SK-N-SH (cell line): Measurements from ENCODE around the gene EDEM2. TPM values are rescaled to one million over a fixed set of nuclear protein-coding genes. Genes with fewer than 3 reads are reported as not detected.
"Not testable (repeated sequence)": the region's sequence is repeated elsewhere in the genome, so short reads cannot be mapped to it uniquely, and the experiment has no call there.

ENCODE experiments used
- CTCF ChIA-PET: fragments of 300-600, 350-600 bp; formaldehyde crosslinking; extraction: SDS; loops from one replicate; lab custom pipeline; 2021; lab: Yijun Ruan, JAX
- POLR2A ChIA-PET: fragments of 350-600 bp; sonication (Branson Sonifier 250); formaldehyde crosslinking; extraction: SDS; loops from one replicate; lab custom pipeline; 2020; ENCODE audit warnings: antibody characterized with exemption, inconsistent platforms; lab: Yijun Ruan, JAX
- DNase-seq: peaks from one replicate; pipeline ENCODE4 v3.0.0; 2012
- H2AFZ ChIP-seq: fragments of 200-600 bp; sonication (generic); 2 replicates; pipeline ENCODE4 v1.8.1; 2016; ENCODE audit warnings: antibody characterized with exemption, mild to moderate bottlenecking, low read depth
- H3F3A ChIP-seq: fragments of 200-600 bp; sonication (generic); replicated peaks from 2 replicates; pipeline ENCODE3; 2016; ENCODE audit warnings: antibody characterized with exemption, mild to moderate bottlenecking; ENCODE audit not compliant: insufficient read depth
- H3K27ac ChIP-seq, 2 experiments: fragments of 200-500 bp in 1 of 2; fragments of 200-600 bp in 1 of 2; sonication (Bioruptor generic) in 1 of 2; sonication (generic), shearing (Covaris generic) in 1 of 2; 2 replicates each; pipeline versions ENCODE4 v1.5.1 to v1.6.1; 2014 to 2016; ENCODE audit warnings: low read depth in 2 of 2, inconsistent platforms in 1 of 2, low read length in 1 of 2, mild to moderate bottlenecking in 1 of 2, mixed read lengths in 1 of 2
- H3K27me3 ChIP-seq: fragments of 200-600 bp; sonication (generic), shearing (Covaris generic); 2 replicates; pipeline ENCODE4 v1.6.1; 2016; ENCODE audit warnings: mixed run types; ENCODE audit not compliant: insufficient read depth
- H3K36me3 ChIP-seq, 2 experiments: fragments of 200-500 bp in 1 of 2; fragments of 200-600 bp in 1 of 2; sonication (Bioruptor generic) in 1 of 2; sonication (generic) in 1 of 2; replicated peaks in 1 of 2; 2 replicates each; pipeline versions ENCODE3 to v1.5.1; 2014 to 2016; ENCODE audit warnings: low read length in 1 of 2, mild to moderate bottlenecking in 1 of 2; ENCODE audit not compliant: insufficient read depth in 2 of 2, control insufficient read depth in 1 of 2
- H3K4me1 ChIP-seq, 2 experiments: fragments of 200-500 bp in 1 of 2; fragments of 200-600 bp in 1 of 2; sonication (Bioruptor generic) in 1 of 2; sonication (generic), shearing (Covaris generic) in 1 of 2; 2 replicates each; pipeline versions ENCODE4 v1.5.1 to v1.6.1; 2014 to 2016; ENCODE audit warnings: low read depth in 1 of 2, low read length in 1 of 2, mixed run types in 1 of 2; ENCODE audit not compliant: insufficient read depth in 2 of 2, control insufficient read depth in 1 of 2
- H3K4me2 ChIP-seq: fragments of 200-600 bp; sonication (generic), shearing (Covaris generic); 2 replicates; pipeline ENCODE4 v1.6.1; 2017; ENCODE audit warnings: mixed run types
- H3K4me3 ChIP-seq, 2 experiments: fragments of 200-500 bp in 1 of 2; fragments of 200-600 bp in 1 of 2; sonication (Bioruptor generic) in 1 of 2; sonication (generic), shearing (Covaris generic) in 1 of 2; 2 replicates each; pipeline versions ENCODE4 v1.5.1 to v1.8.1; 2014 to 2016; ENCODE audit warnings: low read depth in 2 of 2, inconsistent platforms in 1 of 2, low read length in 1 of 2, mild to moderate bottlenecking in 1 of 2, mixed read lengths in 1 of 2, moderate library complexity in 1 of 2
- H3K79me2 ChIP-seq: fragments of 200-600 bp; sonication (generic); 2 replicates; pipeline ENCODE4 v1.8.1; 2017; ENCODE audit warnings: mild to moderate bottlenecking; ENCODE audit not compliant: insufficient read depth
- H3K9ac ChIP-seq: fragments of 200-600 bp; sonication (generic); 2 replicates; pipeline ENCODE4 v1.6.1; 2017; ENCODE audit warnings: mixed run types
- H3K9me2 ChIP-seq: fragments of 200-600 bp; sonication (generic); 2 replicates; pipeline ENCODE4 v1.6.1; 2017; ENCODE audit warnings: mixed run types
- H3K9me3 ChIP-seq: fragments of 200-600 bp; sonication (generic); 2 replicates; pipeline ENCODE4 v1.6.1; 2017; ENCODE audit warnings: mixed run types, mild to moderate bottlenecking, moderate library complexity
- H4K20me1 ChIP-seq: fragments of 200-600 bp; sonication (generic); 2 replicates; pipeline ENCODE4 v1.6.1; 2017; ENCODE audit warnings: mild to moderate bottlenecking, mixed run types; ENCODE audit not compliant: insufficient read depth
- REST ChIP-seq: IDR thresholded peaks from 2 replicates; pipeline ENCODE4 v1.6.1; 2012; ENCODE audit warnings: mild to moderate bottlenecking, low read depth, low read length, moderate library complexity
- SMC3 ChIP-seq: IDR thresholded peaks from 2 replicates; pipeline ENCODE4 v1.6.1; 2012; ENCODE audit warnings: low read depth, low read length, improper control_type of control experiment
- USF1 ChIP-seq: IDR thresholded peaks from 2 replicates; pipeline ENCODE4 v1.4.0; 2012; ENCODE audit warnings: low read depth, borderline replicate concordance
- WGBS: methylation state at CpG from one replicate; pipeline ENCODE4 v1.1.6; 2017; ENCODE audit warnings: low lambda C conversion rate; 5-methylcytosine and 5-hydroxymethylcytosine counted together
- polyA plus RNA-seq, 3 experiments: library from polyadenylated mRNA; depleted of rRNA; stranded (reverse); fragments of >200 nt; gene quantifications; 2 replicates each; pipeline ENCODE4 v1.2.3, GENCODE V29; 2012

EDEM2 gene
- polyA plus RNA-seq, 1 of the 3 experiments (the other 2 are of a cell fraction) = 34.3 TPM

GRCh38 chr20:35147575-35148071 is 487 bp upstream of the EDEM2 start:
- H3K36me3 ChIP-seq, H4K20me1 ChIP-seq, H3K27me3 ChIP-seq, H3K9me3 ChIP-seq, H3K79me2 ChIP-seq, H3K4me1 ChIP-seq, H3F3A ChIP-seq, DNase-seq, H3K9me2 ChIP-seq: not testable (repeated sequence)
- peak overlapping the region; percentile 64 to 76 for H3K27ac ChIP-seq
- ChIA-PET CTCF (interaction anchor here (1.1 to 4.3 kb wide), 8 partner anchors 19 to 273 kb away, joined by 3 to 51 read pairs (median 8); partner anchors contain the start of gene TRPC4AP), POLR2A (interaction anchor here (0.6 to 2.9 kb wide), 5 partner anchors 18 to 131 kb away, joined by 3 to 9 read pairs (median 3); partner anchors contain the start of genes MMP24 and MMP24OS)
- H3K4me2 ChIP-seq = peak overlapping the region; percentile 91
- TF ChIP-seq USF1 = 0 out of 2 replicates have a peak, but pooled peaks have one; percentile 20
- peak overlapping the region; percentile 89 to 94 for H3K4me3 ChIP-seq
- WGBS = 4% methylated on average over 19 of the region's 19 CpGs
- peak overlapping the region; percentile 95 for H2AFZ ChIP-seq
- peak overlapping the region; percentile 68 for H3K9ac ChIP-seq

GRCh38 chr20:35146299-35146919 is 727 bp downstream of the EDEM2 start:
- H3K27me3 ChIP-seq = no peaks in the 10 kb centered on the region
- POLR2A ChIA-PET = interaction anchor here (0.6 to 2.9 kb wide), 5 partner anchors 20 to 354 kb away, joined by 3 to 9 read pairs (median 5); partner anchors contain the start of genes MMP24 and MMP24OS
- H3K9me2 ChIP-seq = no peaks in the 10 kb centered on the region
- CTCF ChIA-PET = interaction anchor here (0.6 to 4.3 kb wide), 13 partner anchors 20 to 522 kb away, joined by 3 to 51 read pairs (median 4); partner anchors contain the start of gene TRPC4AP
- H3K36me3 ChIP-seq = peaks cover 3 to 14% of the 10 kb centered on the region in 2 experiments
- peak overlapping the region; percentile 68 for H3K9ac ChIP-seq
- peaks cover 0 to 7% of the 10 kb centered on the region in 2 experiments; a peak in 2 of 4 replicates for H3K4me1 ChIP-seq
- H3F3A ChIP-seq = no peaks in the 10 kb centered on the region
- TF ChIP-seq SMC3 = 0 out of 2 replicates have a peak, but pooled peaks have one; percentile 3
- no peak for TF ChIP-seq REST
- H3K79me2 ChIP-seq = peaks cover 7% of the 10 kb centered on the region; the same call in 1 of the 2 replicates
- peak overlapping the region; percentile 89 to 94 for H3K4me3 ChIP-seq
- peak; percentile 71 for DNase-seq
- no peaks in the 10 kb centered on the region for H4K20me1 ChIP-seq
- H2AFZ ChIP-seq = peak overlapping the region; percentile 87
- peak overlapping the region; percentile 2 to 80; a peak in 3 of 4 replicates for H3K27ac ChIP-seq
- peak overlapping the region; percentile 91 for H3K4me2 ChIP-seq
- H3K9me3 ChIP-seq = no peaks in the 10 kb centered on the region
- 10% methylated on average over 13 of the region's 23 CpGs for WGBS
